Fibroblast of mammary gland (primary cell): ENCODE results near the gene NOTCH4.
A peak's percentile ranks its signal among the peaks of the same experiment; 100 is the strongest.
"Not testable (repeated sequence)": the region's sequence is repeated elsewhere in the genome, so short reads cannot be mapped to it uniquely, and the experiment has no call there.

Experiments used
- DNase-seq: peaks from one replicate; pipeline ENCODE4 v3.0.0-alpha.2; 2010; ENCODE audit warnings: low read depth
- H3K4me3 ChIP-seq: 2 replicates; pipeline ENCODE4 v1.5.1; 2011; ENCODE audit warnings: low read depth, mild to moderate bottlenecking, low read length, moderate library complexity; ENCODE audit not compliant: control insufficient read depth
- TF ChIP-seq, protein P1 (sequence below): conservative IDR thresholded peaks from 2 replicates; pipeline ENCODE4 v1.5.1; 2011; ENCODE audit warnings: low read depth, low read length, inconsistent platforms; ENCODE audit not compliant: control insufficient read depth, insufficient read depth

The NOTCH4 gene

DNA sequence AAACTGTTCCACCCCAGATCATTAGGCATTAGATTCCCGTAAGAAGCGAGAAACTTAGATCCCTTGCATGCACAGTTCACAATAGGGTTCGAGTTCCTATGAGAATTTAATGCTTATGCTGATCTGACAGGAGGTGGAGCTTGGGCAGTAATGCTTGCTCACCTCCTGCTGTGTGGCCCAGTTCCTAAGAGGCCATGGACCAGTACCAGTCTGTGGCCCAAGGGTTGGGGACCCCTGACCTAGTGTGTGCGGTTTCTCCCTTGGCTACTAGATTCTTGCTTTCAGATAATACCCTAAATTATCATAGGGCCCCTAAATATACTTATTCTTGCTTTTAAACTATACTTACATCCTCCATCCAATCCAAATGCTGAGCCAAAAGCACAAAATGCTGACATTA, 29.5 kb downstream of the NOTCH4 start:
- DNase-seq: no peak
- no peak overlapping the region for H3K4me3 ChIP-seq
- TF ChIP-seq, protein P1, sequence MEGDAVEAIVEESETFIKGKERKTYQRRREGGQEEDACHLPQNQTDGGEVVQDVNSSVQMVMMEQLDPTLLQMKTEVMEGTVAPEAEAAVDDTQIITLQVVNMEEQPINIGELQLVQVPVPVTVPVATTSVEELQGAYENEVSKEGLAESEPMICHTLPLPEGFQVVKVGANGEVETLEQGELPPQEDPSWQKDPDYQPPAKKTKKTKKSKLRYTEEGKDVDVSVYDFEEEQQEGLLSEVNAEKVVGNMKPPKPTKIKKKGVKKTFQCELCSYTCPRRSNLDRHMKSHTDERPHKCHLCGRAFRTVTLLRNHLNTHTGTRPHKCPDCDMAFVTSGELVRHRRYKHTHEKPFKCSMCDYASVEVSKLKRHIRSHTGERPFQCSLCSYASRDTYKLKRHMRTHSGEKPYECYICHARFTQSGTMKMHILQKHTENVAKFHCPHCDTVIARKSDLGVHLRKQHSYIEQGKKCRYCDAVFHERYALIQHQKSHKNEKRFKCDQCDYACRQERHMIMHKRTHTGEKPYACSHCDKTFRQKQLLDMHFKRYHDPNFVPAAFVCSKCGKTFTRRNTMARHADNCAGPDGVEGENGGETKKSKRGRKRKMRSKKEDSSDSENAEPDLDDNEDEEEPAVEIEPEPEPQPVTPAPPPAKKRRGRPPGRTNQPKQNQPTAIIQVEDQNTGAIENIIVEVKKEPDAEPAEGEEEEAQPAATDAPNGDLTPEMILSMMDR: no peak

DNA sequence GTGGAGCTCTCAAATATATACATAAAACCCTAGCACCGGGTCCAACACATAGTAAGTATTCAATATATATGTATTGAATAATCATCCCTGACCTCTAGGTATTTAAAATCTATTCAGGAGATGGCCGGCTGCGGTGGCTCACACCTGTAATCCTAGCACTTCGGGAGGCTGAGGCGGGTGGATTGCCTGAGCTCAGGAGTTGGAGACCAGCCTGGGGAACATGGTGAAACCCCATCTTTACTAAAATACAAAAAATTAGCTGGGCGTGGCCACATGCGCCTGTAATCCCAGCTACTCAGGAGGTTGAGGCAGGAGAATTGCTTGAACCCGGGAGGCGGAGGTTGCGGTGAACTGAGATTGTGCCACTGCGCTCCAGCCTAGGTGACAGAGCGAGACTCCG, 30.8 kb downstream of the NOTCH4 start:
- not testable (repeated sequence) for DNase-seq, H3K4me3 ChIP-seq

DNA sequence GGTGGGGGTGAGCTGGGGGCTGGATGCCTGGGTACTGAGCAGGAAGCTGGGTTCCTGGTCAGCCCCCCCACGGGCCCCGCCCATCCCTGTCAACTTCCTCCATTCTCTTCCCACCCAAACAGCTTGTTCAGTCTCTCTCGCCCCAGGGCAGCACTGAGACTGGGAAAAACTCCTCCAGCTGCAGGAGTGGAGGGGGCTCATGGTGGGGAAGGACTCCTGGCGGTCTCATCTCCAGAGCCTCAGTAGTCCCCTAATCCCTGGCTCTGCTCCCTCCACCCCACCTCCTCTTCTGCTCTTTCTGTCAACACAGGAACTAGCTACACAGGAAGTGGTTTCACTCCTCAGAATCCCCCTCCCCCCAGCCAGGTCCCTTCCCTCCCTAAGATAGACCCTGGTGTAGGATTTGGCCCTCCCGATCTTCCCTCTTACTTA, 31.2 kb downstream of the NOTCH4 start, which contains the start of gene GPSM3:
TSS of gene GPSM3 (minus strand) at position 36 of the 432 bp plus-strand sequence. CDS start 130 bp downstream, outside the sequence.
- H3K4me3 ChIP-seq: no peak within 1 kb of the TSS

DNA sequence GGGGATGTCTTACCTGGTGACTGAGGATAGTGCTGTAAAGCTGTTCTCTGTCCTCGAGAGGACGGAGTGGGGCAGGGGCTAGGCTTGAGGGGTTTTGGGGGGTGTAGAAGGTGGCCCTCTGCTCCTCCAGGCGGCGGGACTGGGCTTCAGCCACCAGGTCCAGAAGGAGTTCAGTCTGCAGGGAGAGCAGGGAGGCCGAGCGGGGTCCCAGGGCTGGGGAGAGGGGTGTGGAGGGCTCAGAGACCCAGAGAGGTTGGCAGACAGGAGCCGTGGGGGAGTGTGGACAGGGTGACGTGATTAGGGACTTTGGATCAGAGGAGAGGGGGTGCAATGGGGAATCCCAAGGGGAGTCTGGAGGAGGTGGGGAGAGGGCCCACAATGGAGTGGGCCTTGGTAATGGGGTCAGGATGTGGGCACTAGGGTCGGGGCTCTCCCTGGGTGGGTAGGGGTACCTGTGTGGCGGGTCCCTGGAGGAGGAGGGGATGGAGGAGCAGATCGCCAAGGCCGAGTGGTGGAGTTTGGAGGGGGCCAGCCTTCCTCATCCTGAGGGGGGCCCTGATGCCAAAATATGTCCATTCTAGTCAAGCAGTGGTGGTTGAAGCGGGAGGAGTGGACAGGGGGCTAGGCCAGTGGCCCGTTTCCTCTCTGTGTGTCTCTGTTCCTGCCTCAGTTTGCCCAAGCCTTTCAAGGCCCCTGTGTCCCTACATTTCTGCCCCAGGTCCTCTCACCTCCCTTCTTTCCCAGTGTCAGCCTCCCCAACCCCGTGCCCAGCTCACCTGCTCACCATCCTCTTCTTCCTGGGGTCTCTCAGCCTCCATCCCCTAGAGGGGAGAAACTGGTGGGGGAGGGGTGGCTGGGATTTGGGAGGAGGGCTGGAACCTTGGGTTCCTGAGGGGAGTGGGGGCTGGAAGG, 31.9 kb downstream of the NOTCH4 start:
- no peak for DNase-seq
- H3K4me3 ChIP-seq: no peak overlapping the region
- TF ChIP-seq, protein P1: no peak

More for the DNA sequence above, 31.2 kb downstream of the NOTCH4 start, which contains the start of gene GPSM3:
- TF ChIP-seq, protein P1: no peak
- DNase-seq: no peak

DNA sequence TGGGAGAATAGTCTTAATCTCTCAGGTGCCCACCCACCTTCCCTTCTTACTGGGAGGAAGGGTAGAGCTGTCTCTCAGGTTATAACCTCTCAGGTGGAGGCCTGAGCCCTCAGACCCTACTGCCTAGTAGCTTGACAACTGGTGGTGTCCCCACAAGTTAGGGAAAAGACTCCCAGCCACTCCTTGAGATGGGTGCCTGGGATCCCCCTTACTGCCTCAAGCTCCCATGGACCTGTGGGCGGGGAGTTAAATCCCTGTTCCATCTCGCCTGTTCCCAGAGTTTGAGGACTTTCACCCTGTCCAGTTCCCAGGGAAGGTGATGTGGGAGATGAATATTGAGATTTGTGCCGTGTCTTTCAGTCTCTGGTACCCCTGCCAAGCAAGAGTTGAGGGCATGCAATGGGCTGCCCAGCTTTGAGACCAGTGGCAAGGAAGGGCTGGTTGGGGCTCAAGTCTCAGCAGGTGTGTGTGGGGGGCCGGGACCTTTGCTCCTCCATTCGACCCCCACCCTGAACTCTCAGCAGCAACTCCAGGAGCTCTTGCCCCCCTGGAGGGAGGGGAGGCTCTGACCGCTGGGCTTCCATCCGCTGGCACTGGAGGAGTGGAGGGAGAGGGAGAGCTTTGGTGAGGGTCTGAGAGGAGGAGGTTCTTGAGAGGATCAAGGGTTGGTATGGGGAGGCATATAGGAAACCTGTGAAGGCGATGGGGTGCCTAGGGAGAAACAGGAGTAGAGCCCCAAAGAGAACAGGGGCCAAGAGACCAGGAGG, 32.8 kb downstream of the NOTCH4 start:
- no peak for DNase-seq
- TF ChIP-seq, protein P1: no peak
- no peak overlapping the region for H3K4me3 ChIP-seq

DNA sequence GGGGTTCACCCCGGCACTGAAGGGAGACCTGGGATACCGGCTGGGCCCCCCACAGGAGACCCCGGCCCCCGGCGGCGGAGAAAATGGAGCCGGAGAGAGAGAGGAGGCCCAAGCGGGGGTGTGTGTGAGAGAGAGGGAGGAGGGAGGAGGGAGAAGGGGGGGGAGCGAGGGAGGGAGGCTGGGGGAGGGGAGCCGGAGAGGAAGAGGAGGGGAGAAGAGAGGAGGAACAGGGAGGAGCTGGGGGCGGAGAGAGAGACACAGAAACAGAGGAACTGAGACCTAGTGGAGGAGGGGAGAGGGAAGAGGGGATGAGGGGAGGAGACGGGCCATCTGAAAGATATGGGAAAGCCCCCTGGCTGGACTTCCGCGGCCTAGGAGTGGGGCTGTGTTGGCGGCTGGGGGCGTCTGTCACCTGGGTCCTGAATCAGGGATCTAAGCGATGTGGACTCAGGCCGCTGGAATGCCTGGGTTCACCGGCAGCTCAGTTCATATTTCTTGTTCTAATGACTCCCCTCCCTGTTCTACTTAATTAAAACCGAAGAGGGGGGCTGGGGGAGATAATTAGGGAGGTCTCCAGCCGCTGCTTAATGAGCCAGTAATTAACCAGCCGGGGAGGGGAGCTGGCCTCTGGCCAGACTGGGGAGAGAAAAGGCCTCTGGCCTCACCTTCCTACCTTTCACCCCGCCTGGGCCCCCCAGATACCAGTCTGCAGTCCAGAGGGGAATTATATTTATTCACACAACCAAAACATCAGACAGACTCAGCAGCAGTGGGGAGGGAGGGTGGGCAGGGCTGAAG, 33.6 kb downstream of the NOTCH4 start, which contains the start of gene PBX2:
TSS of gene PBX2 (minus strand) at position 149 of the 798 bp plus-strand sequence. CDS start 287 bp downstream, outside the sequence.
- peak; percentile 85 for DNase-seq
- TF ChIP-seq, protein P1: no peak
- peak within 1 kb of the TSS; percentile 70 for H3K4me3 ChIP-seq
